ENCODE results near the gene STK17A. TPM values are rescaled to one million over a fixed set of nuclear protein-coding genes. Genes with fewer than 3 reads are reported as not detected.

Gene STK17A
- total and polyA plus RNA-seq, 2 of the 8 experiments (the other 6 are each of a cell fraction or from before 2014, with no cell fraction given) = 2.2 to 12.2 TPM

GRCh38 chr7:43588477-43589132 is 5.7 kb downstream of the STK17A start:
- Histone ChIP-seq H2BK15ac (ENCODE audit: low read length) (no peak overlapping the region), H3K9ac (replicated peaks in 1 of 4; ENCODE audit: extremely low read depth in 1 of 4, low read depth in 3 of 4, low read length in 3 of 4) (no peak overlapping the region; a peak in 1 of 7 replicates), H3K36me3 (ENCODE audit: control insufficient read depth in 2 of 4, insufficient read depth in 4 of 4, low read length in 3 of 4) (no peaks in the 10 kb centered on the region), H2BK12ac (ENCODE audit: low read depth, low read length) (no peak overlapping the region), H2AK5ac (ENCODE audit: low read depth, low read length) (no peak overlapping the region), H3K23ac (ENCODE audit: insufficient read length) (no peak overlapping the region), H4K8ac (ENCODE audit: extremely low read depth, insufficient read depth, low read length) (no peak overlapping the region), H3K14ac (ENCODE audit: insufficient read length) (no peak overlapping the region), H4K91ac (replicated peaks; ENCODE audit: insufficient read length, low read length) (no peak overlapping the region), H2BK5ac (ENCODE audit: low read depth, low read length) (no peak overlapping the region), H3K9me3 (ENCODE audit: insufficient read depth in 2 of 2, low read depth in 1 of 2, low read length in 1 of 2) (no peaks in the 10 kb centered on the region), H3K79me1 (ENCODE audit: low read depth, low read length) (peaks cover 4% of the 10 kb centered on the region; the same call in 1 of the 2 replicates), H3K23me2 (ENCODE audit: low read depth, low read length) (peaks cover 8% of the 10 kb centered on the region), H3K27ac (ENCODE audit: low read depth, low read length) (no peak overlapping the region), H3K4ac (replicated peaks; ENCODE audit: insufficient read length, low read depth, low read length) (no peak overlapping the region), H3K4me2 (ENCODE audit: insufficient read depth in 1 of 2, low read depth in 2 of 2, low read length in 2 of 2) (no peak overlapping the region), H3K18ac (ENCODE audit: extremely low read depth, low read length) (no peak overlapping the region), H3K56ac (replicated peaks; ENCODE audit: insufficient read length, low read depth, low read length) (no peak overlapping the region), H4K20me1 (replicated peaks in 1 of 2; ENCODE audit: control insufficient read depth in 1 of 2, insufficient read depth in 2 of 2, low read length in 2 of 2) (peaks cover 6 to 9% of the 10 kb centered on the region in 2 experiments), H3K27me3 (replicated peaks in 1 of 4; ENCODE audit: control insufficient read depth in 3 of 4, extremely low read depth in 1 of 4, insufficient read depth in 3 of 4, low read length in 3 of 4) (no peaks in the 10 kb centered on the region; a peak in 3 of 7 replicates), H3K4me1 (replicated peaks in 1 of 4; ENCODE audit: control insufficient read depth in 3 of 4, insufficient read depth in 4 of 4, low read length in 3 of 4) (peaks cover 2 to 7% (median 5%) of the 10 kb centered on the region in 4 experiments; a peak in 6 of 7 replicates), H2BK120ac (replicated peaks; ENCODE audit: low read depth, low read length) (no peak overlapping the region), H3K79me2 (ENCODE audit: control insufficient read depth in 1 of 2, insufficient read depth in 2 of 2, low read length in 2 of 2) (peaks cover 0 to 71% of the 10 kb centered on the region in 2 experiments; a peak in 2 of 4 replicates), H4K5ac (ENCODE audit: insufficient read length, low read depth, low read length) (no peak overlapping the region), H2BK20ac (ENCODE audit: low read length) (no peak overlapping the region), H2AFZ (ENCODE audit: low read length) (no peak overlapping the region), H3K4me3 (ENCODE audit: extremely low read depth in 1 of 4, insufficient read depth in 2 of 4, low read depth in 3 of 4, low read length in 4 of 4) (no peak overlapping the region)
- 80% methylated on average over 5 of the region's 5 CpGs; no CpG with 5 or more reads in 1 of the 2 experiments for WGBS, 2 experiments (ENCODE audit: extremely low coverage in 1 of 2, insufficient coverage in 1 of 2, insufficient read length in 1 of 2, insufficient replicate concordance in 2 of 2, low coverage in 1 of 2, low lambda C conversion rate in 2 of 2, missing lambda C conversion rate in 1 of 2)
- FAIRE-seq (no peak), DNase-seq (ENCODE audit: low read depth in 1 of 2, low spot score in 2 of 2) (no peak)
- CTCF ChIA-PET (ENCODE audit: partially characterized antibody) = interaction anchor here (1.0 to 1.1 kb wide), 2 partner anchors 29 to 180 kb away, joined by 3 read pairs; no protein-coding TSS in a partner anchor
- no peak for TF ChIP-seq CHD2 (IDR thresholded peaks at IDR 0.05; ENCODE audit: low read length)
- POLR2A ChIA-PET (ENCODE audit: partially characterized antibody) = no interaction called here
